PC-3 (cell line): ENCODE measurements around the gene PFKFB3. TPM values are rescaled to one million over a fixed set of nuclear protein-coding genes. Genes with fewer than 3 reads are reported as not detected.

Source experiments
- ATAC-seq: fragments of 200-7000 bp; cut with Tn5 transposase; 2 replicates; pipeline ENCODE4 v1.9.1; 2020; ENCODE audit warnings: mild to moderate bottlenecking, moderate library complexity
- BruUV-seq: library from RNA; stranded (reverse); fragments of 400-500 nt; replicated peaks from 2 replicates; lab custom pipeline; 2021; lab: Mats Ljungman, UMichigan
- CTCF ChIA-PET: fragments of 300-600 bp; sonication (Branson Sonifier 250); formaldehyde crosslinking; loops from one replicate; lab custom pipeline; 2022; ENCODE audit warnings: antibody characterized with exemption; lab: Charles Lee
- POLR2A ChIA-PET: fragments of 300-600 bp; sonication (Branson Sonifier 250); formaldehyde crosslinking; loops from one replicate; lab custom pipeline; 2022; ENCODE audit warnings: antibody characterized with exemption; ENCODE audit not compliant: unreplicated experiment; lab: Charles Lee
- DNase-seq: peaks from one replicate; pipeline ENCODE4 v3.0.0-alpha.2; 2015
- H2AFZ ChIP-seq: fragments of 300-600 bp; sonication (generic); 2 replicates; pipeline ENCODE4 v1.6.0; 2016; ENCODE audit warnings: antibody characterized with exemption, low read length
- H3F3A ChIP-seq: fragments of 300-600 bp; sonication (generic); one replicate; pipeline ENCODE4 v1.6.0; 2017; ENCODE audit warnings: antibody characterized with exemption, low read length, control low read depth, mild to moderate bottlenecking; ENCODE audit not compliant: unreplicated experiment
- H3K27ac ChIP-seq: fragments of 300-600 bp; sonication (generic); 2 replicates; pipeline ENCODE4 v1.5.1; 2016; ENCODE audit warnings: mild to moderate bottlenecking, low read length
- H3K27me3 ChIP-seq: fragments of 300-600 bp; sonication (generic); 2 replicates; pipeline ENCODE4 v1.6.1; 2016; ENCODE audit warnings: low read length, mixed read lengths
- H3K36me3 ChIP-seq: fragments of 300-600 bp; sonication (generic); 2 replicates; pipeline ENCODE4 v1.6.1; 2016; ENCODE audit warnings: low read depth, mixed run types, low read length, mixed read lengths
- H3K4me1 ChIP-seq: fragments of 300-600 bp; sonication (generic); 2 replicates; pipeline ENCODE4 v1.5.1; 2016; ENCODE audit warnings: low read length; ENCODE audit not compliant: insufficient read depth
- H3K4me2 ChIP-seq: fragments of 300-600 bp; sonication (generic); 2 replicates; pipeline ENCODE4 v1.6.0; 2016; ENCODE audit warnings: low read length
- H3K4me3 ChIP-seq: fragments of 300-600 bp; sonication (generic); 2 replicates; pipeline ENCODE4 v1.5.1; 2016; ENCODE audit warnings: mild to moderate bottlenecking, low read length, mixed read lengths
- H3K79me2 ChIP-seq: fragments of 300-600 bp; sonication (generic); 2 replicates; pipeline ENCODE4 v1.6.1; 2017; ENCODE audit warnings: low read length, mixed read lengths
- H3K9ac ChIP-seq: fragments of 300-600 bp; sonication (generic); 2 replicates; pipeline ENCODE4 v1.6.0; 2016; ENCODE audit warnings: mild to moderate bottlenecking, low read length
- H3K9me2 ChIP-seq: fragments of 300-600 bp; sonication (generic); replicated peaks from 2 replicates; pipeline ENCODE4 v1.6.1; 2016; ENCODE audit warnings: mixed run types, low read length, mixed read lengths
- H3K9me3 ChIP-seq: fragments of 300-600 bp; sonication (generic); 2 replicates; pipeline ENCODE4 v1.6.1; 2016; ENCODE audit warnings: low read length, mixed read lengths
- H4K20me1 ChIP-seq: fragments of 300-600 bp; sonication (generic); 2 replicates; pipeline ENCODE4 v1.6.1; 2016; ENCODE audit warnings: low read length, mixed read lengths
- CTCF ChIP-seq: fragments of 300-600 bp; sonication (generic); conservative IDR thresholded peaks from 2 replicates; pipeline ENCODE4 v1.5.1; 2017; ENCODE audit warnings: antibody characterized with exemption, low read depth, mild to moderate bottlenecking, low read length
- EZH2 ChIP-seq: fragments of 300-600 bp; sonication (generic); IDR thresholded peaks from one replicate; pipeline ENCODE4 v1.6.1; 2017; ENCODE audit warnings: antibody characterized with exemption, mild to moderate bottlenecking, low read length; ENCODE audit not compliant: unreplicated experiment
- EZH2phosphoT487 ChIP-seq: fragments of 300-600 bp; sonication (generic); IDR thresholded peaks from 2 replicates; pipeline ENCODE4 v1.6.1; 2018; ENCODE audit warnings: mild to moderate bottlenecking, antibody characterized with exemption, low read length, borderline replicate concordance
- intact Hi-C: fragments of 100-400 bp; cut with micrococcal nuclease; formaldehyde crosslinking; loops from 2 replicates; pipeline ENCODE4 v1.9.0; 2023
- total RNA-seq: library from RNA; depleted of rRNA; stranded (reverse); fragments of >200 nt; gene quantifications from 2 replicates; pipeline ENCODE4 v1.2.3, GENCODE V29; 2014

Gene PFKFB3
- total RNA-seq, 1 experiment from 2014 or later: 19.5 TPM

GRCh38 chr10:6221971-6222751 is 19.4 kb downstream of the PFKFB3 start:
- no peak overlapping the region for H3K9ac ChIP-seq
- H3K9me3 ChIP-seq: no peaks in the 10 kb centered on the region
- ATAC-seq (peak; percentile 24; the same call in 1 of the 2 replicates), DNase-seq (no peak)
- no peaks in the 10 kb centered on the region for H3K27me3 ChIP-seq
- no peaks in the 10 kb centered on the region for H3K79me2 ChIP-seq
- no peak overlapping the region for H3K4me2 ChIP-seq
- ChIA-PET POLR2A (no interaction called here), CTCF (no interaction called here)
- no peaks in the 10 kb centered on the region for H4K20me1 ChIP-seq
- intact Hi-C loops: no loop called here
- H3K4me3 ChIP-seq: no peak overlapping the region
- no peaks in the 10 kb centered on the region for H3F3A ChIP-seq
- no peaks in the 10 kb centered on the region for H3K4me1 ChIP-seq
- TF ChIP-seq CTCF (no peak), EZH2phosphoT487 (no peak), EZH2 (no peak)
- H3K27ac ChIP-seq: no peak overlapping the region
- H2AFZ ChIP-seq: no peak overlapping the region
- BruUV-seq: no TSS peak
- H3K36me3 ChIP-seq: no peaks in the 10 kb centered on the region
- no peaks in the 10 kb centered on the region for H3K9me2 ChIP-seq

- Histone ChIP-seq H3K36me3 (no peaks in the 10 kb centered on the region; the same call in 1 of the 2 replicates), H3K79me2 (no peaks in the 10 kb centered on the region), H3F3A (no peaks in the 10 kb centered on the region), H3K4me1 (no peaks in the 10 kb centered on the region), H3K9ac (no peak overlapping the region), H3K9me2 (no peaks in the 10 kb centered on the region), H3K4me2 (no peak overlapping the region), H4K20me1 (no peaks in the 10 kb centered on the region), H3K27ac (no peak overlapping the region), H3K27me3 (no peaks in the 10 kb centered on the region), H3K4me3 (no peak overlapping the region), H2AFZ (no peak overlapping the region), H3K9me3 (no peaks in the 10 kb centered on the region)
- ATAC-seq: no peak
- intact Hi-C loops: no loop called here
- POLR2A ChIA-PET: no interaction called here
- CTCF ChIA-PET: no interaction called here
- no peak for DNase-seq
- BruUV-seq: no TSS peak
- TF ChIP-seq EZH2phosphoT487: no peak
- TF ChIP-seq CTCF: no peak
- TF ChIP-seq EZH2: no peak
These were observed 20.0 kb downstream of the PFKFB3 start for GRCh38 chr10:6222755-6223154.

- DNase-seq: no peak
- no peaks in the 10 kb centered on the region for H3F3A ChIP-seq
- no peaks in the 10 kb centered on the region for H3K9me3 ChIP-seq
- BruUV-seq: no TSS peak
- H3K4me2 ChIP-seq: no peak overlapping the region
- CTCF ChIA-PET: no interaction called here
- no peaks in the 10 kb centered on the region for H3K27me3 ChIP-seq
- TF ChIP-seq EZH2 (no peak), EZH2phosphoT487 (no peak), CTCF (no peak)
- no peaks in the 10 kb centered on the region; the same call in 1 of the 2 replicates for H3K36me3 ChIP-seq
- H3K27ac ChIP-seq: no peak overlapping the region
- H3K79me2 ChIP-seq: no peaks in the 10 kb centered on the region
- H3K9ac ChIP-seq: no peak overlapping the region
- H4K20me1 ChIP-seq: no peaks in the 10 kb centered on the region
- ATAC-seq: no peak
- H3K4me1 ChIP-seq: no peaks in the 10 kb centered on the region
- H3K4me3 ChIP-seq: no peak overlapping the region
- POLR2A ChIA-PET: no interaction called here
- intact Hi-C loops: no loop called here
- no peaks in the 10 kb centered on the region for H3K9me2 ChIP-seq
- no peak overlapping the region for H2AFZ ChIP-seq
These were observed 21.2 kb downstream of the PFKFB3 start for GRCh38 chr10:6223981-6224380.
